Measurements from ENCODE around the gene FGGY. TPM values are rescaled to one million over a fixed set of nuclear protein-coding genes. Genes with fewer than 3 reads are reported as not detected.
A peak's percentile ranks its signal among the peaks of the same experiment; 100 is the strongest.

The FGGY gene
- total and polyA plus RNA-seq, 2 donors = 16.6 to 36.9 TPM

GRCh38 chr1:59670662-59671061, 373.8 kb downstream of the FGGY start:
- Histone ChIP-seq H3K27ac (ENCODE audit: low read depth) (no peak overlapping the region), H3K4me3 (ENCODE audit: low read depth, low read length) (no peak overlapping the region), H3K36me3 (ENCODE audit: insufficient read depth) (no peaks in the 10 kb centered on the region), H3K4me1 (ENCODE audit: insufficient read depth) (no peaks in the 10 kb centered on the region)
- DNase-seq (ENCODE audit: extremely low spot score) = no peak
- 95% methylated on average over 1 of the region's 1 CpG for WGBS

DNA sequence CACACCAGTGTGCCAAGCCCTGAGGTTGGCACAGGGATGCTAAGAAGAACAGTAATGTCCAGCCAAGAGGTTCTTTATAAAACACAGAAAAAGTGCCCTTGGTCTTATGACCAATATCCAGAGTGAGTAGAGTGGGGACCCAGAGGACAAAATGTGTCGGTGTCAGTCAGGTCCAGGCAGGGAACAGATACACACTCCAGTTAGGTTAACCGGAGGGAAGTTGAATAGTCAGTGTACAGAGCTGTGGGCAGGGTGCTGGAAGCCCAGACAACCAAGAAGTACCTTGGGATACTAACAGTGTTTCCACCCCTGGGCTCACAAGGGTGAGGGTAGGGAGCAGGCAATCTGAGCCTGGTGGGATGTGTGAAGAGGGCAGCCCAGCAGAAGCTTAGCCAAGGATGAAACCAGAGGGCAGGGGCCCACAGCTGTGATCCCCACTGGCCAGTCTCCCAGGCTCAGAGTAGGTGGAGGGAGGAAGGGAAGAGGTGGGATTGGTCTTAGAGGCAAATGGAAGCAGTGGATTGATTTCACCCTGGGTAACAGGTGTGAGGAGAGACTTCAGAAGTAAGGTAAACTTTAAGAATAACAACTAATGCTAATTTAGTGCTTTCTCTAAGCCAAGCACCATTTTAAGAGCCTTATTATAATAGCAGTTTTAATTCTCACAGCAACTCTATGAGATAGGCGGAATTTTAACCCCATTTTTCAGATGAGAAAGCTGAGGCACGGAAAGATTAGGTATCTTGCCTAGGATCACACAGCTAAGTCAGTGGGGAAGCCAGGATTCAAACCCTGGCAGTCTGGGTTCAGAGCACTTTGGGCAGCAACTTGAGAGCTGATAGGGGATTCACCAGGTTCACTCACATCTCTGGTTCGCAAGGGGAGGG, 374.4 kb downstream of the FGGY start:
- DNase-seq (ENCODE audit: extremely low spot score) = no peak
- H3K4me1 ChIP-seq (ENCODE audit: insufficient read depth) = no peaks in the 10 kb centered on the region

DNA sequence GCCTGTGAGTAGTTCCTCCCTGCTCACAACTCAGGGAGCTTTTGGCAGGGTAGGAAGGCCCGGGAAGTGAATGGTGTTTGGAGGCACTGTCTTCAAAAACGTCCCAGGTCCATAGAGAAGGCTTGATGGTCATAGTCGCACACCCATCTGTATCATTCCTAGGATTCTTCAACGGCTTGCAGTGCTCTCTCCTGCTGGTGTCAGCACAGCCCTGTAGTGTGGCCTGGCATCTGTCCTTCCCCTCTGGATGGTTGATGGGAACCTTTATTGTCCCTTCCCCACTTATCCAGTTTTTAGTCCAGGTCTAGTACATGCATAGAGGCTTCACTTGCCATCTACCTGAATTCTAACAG, 375.0 kb downstream of the FGGY start:
- Histone ChIP-seq H3K36me3 (ENCODE audit: insufficient read depth) (no peaks in the 10 kb centered on the region), H3K4me3 (ENCODE audit: low read depth, low read length) (no peak overlapping the region), H3K27ac (ENCODE audit: low read depth) (no peak overlapping the region), H3K4me1 (ENCODE audit: insufficient read depth) (no peaks in the 10 kb centered on the region)
- DNase-seq (ENCODE audit: extremely low spot score) = no peak
- 83% methylated on average over 4 of the region's 4 CpGs for WGBS

More for the DNA sequence above, 374.4 kb downstream of the FGGY start:
- Histone ChIP-seq H3K4me3 (ENCODE audit: low read depth, low read length) (no peak overlapping the region), H3K36me3 (ENCODE audit: insufficient read depth) (no peaks in the 10 kb centered on the region), H3K27ac (ENCODE audit: low read depth) (peak overlapping the region; percentile 54)
- WGBS = 97% methylated on average over 5 of the region's 5 CpGs

DNA sequence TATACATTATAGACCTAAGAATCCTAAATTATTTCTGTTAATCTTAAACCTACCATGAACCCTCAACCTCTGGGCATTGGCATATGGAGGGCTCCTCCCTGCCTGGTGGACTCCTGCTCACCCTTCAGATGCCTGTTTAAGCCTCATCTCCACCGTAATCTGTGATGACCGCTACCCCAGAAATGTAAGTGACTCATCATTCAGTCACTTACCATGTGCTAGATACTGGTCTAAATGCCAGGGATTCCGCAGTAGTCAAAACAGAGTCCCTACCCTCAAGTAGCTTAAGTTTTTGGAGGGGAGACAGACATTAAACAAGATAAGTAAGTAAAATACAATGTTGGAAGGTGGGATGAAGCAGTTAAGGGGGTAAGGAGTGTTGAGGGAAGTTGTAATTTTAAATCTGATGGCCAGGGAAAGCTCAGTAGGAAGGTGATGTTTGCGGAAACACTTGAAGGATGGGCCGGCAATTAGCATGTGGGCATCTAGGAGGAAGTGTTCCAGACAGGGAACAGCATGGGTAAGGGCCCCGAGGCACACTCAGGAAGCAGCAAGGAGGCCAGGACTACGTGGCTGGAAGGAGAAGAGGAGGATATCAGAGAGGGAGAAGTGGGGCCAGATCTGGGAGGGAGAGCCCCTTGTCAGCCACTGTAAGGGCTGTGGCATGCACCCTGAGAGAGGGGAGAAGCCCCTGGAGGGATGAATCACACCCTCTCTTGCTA, 376.1 kb downstream of the FGGY start:
- no peak for DNase-seq (ENCODE audit: extremely low spot score)
- Histone ChIP-seq H3K27ac (ENCODE audit: low read depth) (peak overlapping the region; percentile 26), H3K4me1 (ENCODE audit: insufficient read depth) (no peaks in the 10 kb centered on the region), H3K36me3 (ENCODE audit: insufficient read depth) (no peaks in the 10 kb centered on the region), H3K4me3 (ENCODE audit: low read depth, low read length) (no peak overlapping the region)
- 81% methylated on average over 7 of the region's 7 CpGs for WGBS

- Histone ChIP-seq H3K27ac (ENCODE audit: low read depth) (peak overlapping the region; percentile 69), H3K4me3 (ENCODE audit: low read depth, low read length) (no peak overlapping the region), H3K4me1 (ENCODE audit: insufficient read depth) (no peaks in the 10 kb centered on the region), H3K36me3 (ENCODE audit: insufficient read depth) (no peaks in the 10 kb centered on the region)
- 66% methylated on average over 16 of the region's 16 CpGs for WGBS
- peak; percentile 46 for DNase-seq (ENCODE audit: extremely low spot score)
These were observed 376.9 kb downstream of the FGGY start for GRCh38 chr1:59673573-59674450.

DNA sequence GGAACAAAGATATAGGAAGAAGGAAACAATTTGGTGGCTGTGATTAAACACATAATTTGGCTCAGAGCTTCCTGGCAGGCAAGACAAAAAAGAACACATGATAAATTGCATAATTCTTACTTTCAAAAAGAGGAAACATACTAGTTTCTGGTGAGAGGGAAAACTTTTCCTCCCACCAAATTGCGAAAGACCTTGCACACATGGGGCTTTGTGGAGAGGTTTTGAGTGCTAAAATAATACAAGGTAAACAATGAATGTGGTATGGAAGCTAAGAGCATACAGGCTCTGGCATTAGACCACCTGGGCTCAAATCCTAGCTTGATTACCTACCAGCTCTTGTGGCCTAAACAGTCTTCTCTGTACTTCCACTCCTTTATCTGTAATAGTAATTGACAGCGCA, 377.7 kb downstream of the FGGY start:
- DNase-seq (ENCODE audit: extremely low spot score) = no peak
- peak overlapping the region; percentile 87 for H3K27ac ChIP-seq (ENCODE audit: low read depth)
- WGBS = 69% methylated on average over 2 of the region's 2 CpGs
- H3K4me1 ChIP-seq (ENCODE audit: insufficient read depth) = no peaks in the 10 kb centered on the region
- H3K4me3 ChIP-seq (ENCODE audit: low read depth, low read length) = no peak overlapping the region
- H3K36me3 ChIP-seq (ENCODE audit: insufficient read depth) = no peaks in the 10 kb centered on the region

GRCh38 chr1:59675936-59676335, 379.0 kb downstream of the FGGY start:
- WGBS = 75% methylated on average over 2 of the region's 2 CpGs
- Histone ChIP-seq H3K4me3 (ENCODE audit: low read depth, low read length) (no peak overlapping the region), H3K36me3 (ENCODE audit: insufficient read depth) (no peaks in the 10 kb centered on the region), H3K4me1 (ENCODE audit: insufficient read depth) (no peaks in the 10 kb centered on the region), H3K27ac (ENCODE audit: low read depth) (no peak overlapping the region)
- no peak for DNase-seq (ENCODE audit: extremely low spot score)

- WGBS = 88% methylated on average over 1 of the region's 1 CpG
- H3K4me3 ChIP-seq (ENCODE audit: low read depth, low read length) = no peak overlapping the region
- H3K4me1 ChIP-seq (ENCODE audit: insufficient read depth) = no peaks in the 10 kb centered on the region
- no peak for DNase-seq (ENCODE audit: extremely low spot score)
- no peak overlapping the region for H3K27ac ChIP-seq (ENCODE audit: low read depth)
- H3K36me3 ChIP-seq (ENCODE audit: insufficient read depth) = no peaks in the 10 kb centered on the region
These were observed 381.1 kb downstream of the FGGY start for GRCh38 chr1:59678040-59678439.

DNA sequence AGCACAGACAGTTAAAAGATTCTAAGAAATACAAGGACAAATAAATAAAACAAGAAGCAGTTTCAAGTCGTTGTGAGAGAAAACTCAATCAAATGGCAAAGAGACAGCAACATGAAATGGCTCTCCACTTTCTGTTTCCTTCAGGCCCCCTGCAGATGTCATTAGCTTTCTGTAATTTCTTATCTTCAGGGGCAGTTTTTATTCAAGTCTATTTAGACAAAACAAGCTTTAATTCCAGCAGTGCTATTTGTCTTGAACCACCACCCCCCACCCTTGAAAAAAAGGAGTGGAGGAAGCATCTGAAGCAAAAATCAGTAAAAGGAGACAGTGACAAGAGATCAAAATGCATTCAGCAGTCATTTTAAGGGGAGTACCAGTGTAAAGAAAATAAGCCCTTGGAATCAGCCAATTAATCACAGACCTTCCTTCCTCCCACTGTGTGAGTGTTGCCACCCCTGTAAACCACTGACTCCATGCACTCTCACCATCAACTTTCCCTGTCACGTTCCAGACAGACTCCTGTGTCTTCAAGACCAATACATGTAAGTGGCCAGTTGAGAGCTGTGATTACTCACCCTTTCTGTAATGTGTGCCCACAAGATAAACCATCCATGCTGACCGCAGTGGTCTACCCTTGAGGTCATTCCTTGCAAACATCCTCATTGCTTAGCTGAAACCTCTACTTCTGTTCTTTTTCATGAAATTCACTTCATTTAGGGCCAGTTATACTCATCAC, 381.8 kb downstream of the FGGY start:
- H3K36me3 ChIP-seq (ENCODE audit: insufficient read depth) = no peaks in the 10 kb centered on the region
- no peaks in the 10 kb centered on the region for H3K4me1 ChIP-seq (ENCODE audit: insufficient read depth)
- no peak overlapping the region for H3K4me3 ChIP-seq (ENCODE audit: low read depth, low read length)
- no peak overlapping the region for H3K27ac ChIP-seq (ENCODE audit: low read depth)
- WGBS = 64% methylated on average over 3 of the region's 3 CpGs
- DNase-seq (ENCODE audit: extremely low spot score) = no peak

DNA sequence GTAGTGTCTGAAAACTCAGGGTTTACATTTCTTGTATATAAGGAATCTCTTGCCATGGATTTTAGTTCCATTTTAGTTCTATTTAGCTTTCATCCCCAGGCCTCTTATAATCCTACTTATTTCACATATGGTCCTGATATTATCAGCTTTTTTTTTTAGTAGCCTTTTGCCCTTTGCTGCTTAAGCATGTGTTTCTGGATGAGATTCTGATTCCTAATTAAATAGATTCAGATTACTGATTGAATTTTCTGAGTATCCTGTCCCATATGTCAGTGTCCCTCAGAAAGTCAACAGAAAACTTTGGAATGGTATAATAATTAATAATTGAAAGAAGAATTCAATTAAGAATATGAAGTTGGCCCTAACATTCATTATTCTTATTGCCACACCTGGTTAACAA, 383.1 kb downstream of the FGGY start:
- no peak overlapping the region for H3K4me3 ChIP-seq (ENCODE audit: low read depth, low read length)
- DNase-seq (ENCODE audit: extremely low spot score) = no peak
- no peaks in the 10 kb centered on the region for H3K4me1 ChIP-seq (ENCODE audit: insufficient read depth)

GRCh38 chr1:59682396-59683080, 385.6 kb downstream of the FGGY start:
- Histone ChIP-seq H3K36me3 (ENCODE audit: insufficient read depth) (no peaks in the 10 kb centered on the region), H3K4me3 (ENCODE audit: low read depth, low read length) (no peak overlapping the region), H3K4me1 (ENCODE audit: insufficient read depth) (no peaks in the 10 kb centered on the region), H3K27ac (ENCODE audit: low read depth) (no peak overlapping the region)
- no peak for DNase-seq (ENCODE audit: extremely low spot score)
- WGBS = 53% methylated on average over 5 of the region's 5 CpGs

More for the DNA sequence above, 383.1 kb downstream of the FGGY start:
- Histone ChIP-seq H3K36me3 (ENCODE audit: insufficient read depth) (no peaks in the 10 kb centered on the region), H3K27ac (ENCODE audit: low read depth) (no peak overlapping the region)

GRCh38 chr1:59683197-59683596, 386.3 kb downstream of the FGGY start:
- H3K4me1 ChIP-seq (ENCODE audit: insufficient read depth) = no peaks in the 10 kb centered on the region
- H3K4me3 ChIP-seq (ENCODE audit: low read depth, low read length) = no peak overlapping the region
- no peaks in the 10 kb centered on the region for H3K36me3 ChIP-seq (ENCODE audit: insufficient read depth)
- DNase-seq (ENCODE audit: extremely low spot score) = no peak
- no peak overlapping the region for H3K27ac ChIP-seq (ENCODE audit: low read depth)
- WGBS = 57% methylated on average over 2 of the region's 2 CpGs
